K562 (cell line): ENCODE data around the gene FKBP11. TPM values are rescaled to one million over a fixed set of nuclear protein-coding genes. Genes with fewer than 3 reads are reported as not detected.

ENCODE experiments used
- ATAC-seq: fragments of 200-7000 bp; cut with Tn5 transposase; 3 replicates; pipeline ENCODE4 v1.9.1; 2020; ENCODE audit warnings: moderate library complexity
- BruUV-seq: library from RNA; stranded (reverse); fragments of 400-500 nt; replicated peaks from 2 replicates; lab custom pipeline; 2021; lab: Mats Ljungman, UMichigan
- CTCF ChIA-PET: fragments of 300-600 bp; formaldehyde crosslinking; extraction: SDS; loops from one replicate; lab custom pipeline; 2021; ENCODE audit warnings: low intra/inter-chr PET ratio; lab: Yijun Ruan, JAX
- POLR2A ChIA-PET: fragments of 300-600, 350-650 bp; sonication (Branson Sonifier 250); formaldehyde crosslinking; extraction: SDS; loops from one replicate; lab custom pipeline; 2021; ENCODE audit warnings: antibody characterized with exemption, inconsistent platforms; lab: Yijun Ruan, JAX
- DNase-seq, 4 experiments: peaks; one replicate each; pipeline versions ENCODE4 v3.0.0 to v3.0.0-alpha.2; 2011 to 2018; ENCODE audit warnings: low spot score in 3 of 4, mixed read lengths in 3 of 4; ENCODE audit errors: extremely low read depth in 1 of 4
- FAIRE-seq: peaks from 2 replicates; lab custom pipeline; 2011; peaks lifted over from hg19 to GRCh38; lab: Jason Lieb, UNC
- H2AFZ ChIP-seq: 2 replicates; pipeline ENCODE4 v1.6.0; 2011; ENCODE audit warnings: low read depth, low read length, control low read depth, inconsistent platforms
- H3K27ac ChIP-seq: fragments of 200-600 bp; 3 replicates; pipeline ENCODE4 v1.8.0; 2011; ENCODE audit warnings: low read depth, mild to moderate bottlenecking, control low read depth, inconsistent platforms, low read length, moderate library complexity, mixed read lengths; ENCODE audit errors: extremely low read depth
- H3K27me3 ChIP-seq, 2 experiments: fragments of 300-600 bp in 1 of 2; 2 replicates in 1 of 2; 3 replicates in 1 of 2; pipeline versions ENCODE4 v1.6.0 to v1.8.0; 2011; ENCODE audit warnings: inconsistent platforms in 2 of 2, low read length in 2 of 2, mild to moderate bottlenecking in 1 of 2, mixed read lengths in 1 of 2, moderate library complexity in 1 of 2; ENCODE audit not compliant: control insufficient read depth in 2 of 2, insufficient read depth in 2 of 2
- H3K36me3 ChIP-seq: fragments of 300-600 bp; 3 replicates; pipeline ENCODE4 v1.8.0; 2011; ENCODE audit warnings: mild to moderate bottlenecking, low read length, inconsistent platforms; ENCODE audit not compliant: control insufficient read depth, insufficient read depth
- H3K4me1 ChIP-seq, 2 experiments: fragments of 200-600 bp in 1 of 2; replicated peaks in 1 of 2; 2 replicates in 1 of 2; 3 replicates in 1 of 2; pipeline versions ENCODE4 v1.5.1 to v1.8.0; 2011; ENCODE audit warnings: inconsistent platforms in 2 of 2, low read length in 2 of 2, mild to moderate bottlenecking in 1 of 2, mixed read lengths in 1 of 2, moderate library complexity in 1 of 2; ENCODE audit not compliant: control insufficient read depth in 2 of 2, insufficient read depth in 2 of 2
- H3K4me2 ChIP-seq: 2 replicates; pipeline ENCODE4 v1.6.1; 2011; ENCODE audit warnings: low read length, control low read depth, inconsistent platforms, mixed read lengths; ENCODE audit not compliant: insufficient read depth
- H3K4me3 ChIP-seq: fragments of 200-600 bp; sonication (generic), shearing (Covaris generic); 2 replicates; pipeline ENCODE4 v1.5.1; 2016; ENCODE audit warnings: control low read depth, inconsistent platforms
- H3K79me2 ChIP-seq: fragments of 200-600 bp; 3 replicates; pipeline ENCODE4 v1.8.0; 2011; ENCODE audit warnings: low read length, inconsistent platforms; ENCODE audit not compliant: control insufficient read depth, insufficient read depth
- H3K9ac ChIP-seq, 2 experiments: 2 replicates each; pipeline versions ENCODE4 v1.6.0 to v1.6.1; 2011; ENCODE audit warnings: low read depth in 2 of 2, low read length in 2 of 2, control low read depth in 1 of 2, inconsistent platforms in 1 of 2, mild to moderate bottlenecking in 1 of 2, mixed read lengths in 1 of 2; ENCODE audit not compliant: insufficient read depth in 1 of 2
- H3K9me1 ChIP-seq: one replicate; pipeline ENCODE4 v1.6.0; 2011; ENCODE audit warnings: inconsistent platforms, mild to moderate bottlenecking, low read length, moderate library complexity; ENCODE audit not compliant: control insufficient read depth, insufficient read depth
- H3K9me3 ChIP-seq: replicated peaks from 2 replicates; pipeline ENCODE4 v1.5.1; 2011; ENCODE audit warnings: low read depth, low read length, inconsistent platforms; ENCODE audit not compliant: control insufficient read depth, insufficient read depth
- H4K20me1 ChIP-seq: replicated peaks from 2 replicates; pipeline ENCODE4 v1.6.1; 2011; ENCODE audit warnings: low read length, inconsistent platforms, mixed read lengths; ENCODE audit not compliant: control insufficient read depth, insufficient read depth
- BCL6 ChIP-seq: fragments of 250-450 bp; sonication (Bioruptor Pico); IDR thresholded peaks from 2 replicates; pipeline ENCODE4 v1.4.0; 2020
- BRD4 ChIP-seq: fragments of 200-600 bp; sonication (generic); IDR thresholded peaks from 2 replicates; pipeline ENCODE4 v1.6.1; 2017; ENCODE audit warnings: inconsistent platforms
- C11orf30 ChIP-seq: fragments of 450-650 bp; IDR thresholded peaks from 2 replicates; pipeline ENCODE4 v1.6.1; 2016; ENCODE audit warnings: low read depth, mild to moderate bottlenecking
- CCNT2 ChIP-seq: IDR thresholded peaks from 2 replicates; pipeline ENCODE4 v1.6.1; 2011; ENCODE audit warnings: borderline replicate concordance, low read depth, mild to moderate bottlenecking, moderate library complexity, mixed read lengths, low read length; ENCODE audit not compliant: insufficient read length; ENCODE audit errors: extremely low read depth
- EHMT2 ChIP-seq: fragments of 450-650 bp; IDR thresholded peaks from 2 replicates; pipeline ENCODE4 v1.6.1; 2018; ENCODE audit warnings: antibody characterized with exemption
- HNRNPH1 ChIP-seq: fragments of 200-400 bp; formaldehyde crosslinking; optimal IDR thresholded peaks from 2 replicates; pipeline ENCODE3; 2017; ENCODE audit warnings: low read depth, mild to moderate bottlenecking, low read length, moderate library complexity
- RBM17 ChIP-seq: fragments of 200-400 bp; formaldehyde crosslinking; IDR thresholded peaks from 2 replicates; pipeline ENCODE4 v1.6.1; 2017; ENCODE audit warnings: low read depth, mild to moderate bottlenecking, low read length, borderline replicate concordance
- SMARCA5 ChIP-seq: fragments of 450-650 bp; IDR thresholded peaks from 2 replicates; pipeline ENCODE4 v1.6.1; 2016
- TAF1 ChIP-seq: IDR thresholded peaks from 2 replicates; pipeline ENCODE4 v1.6.1; 2011; ENCODE audit warnings: mild to moderate bottlenecking, low read length, moderate library complexity; ENCODE audit not compliant: insufficient read depth, control insufficient read depth, severe bottlenecking; ENCODE audit errors: extremely low read depth
- TFAM ChIP-seq: fragments of 250-450 bp; sonication (Bioruptor Pico); conservative IDR thresholded peaks from 2 replicates; pipeline ENCODE4 v1.5.0; 2021; ENCODE audit warnings: mild to moderate bottlenecking, moderate library complexity
- ZNF444 ChIP-seq: fragments of 250-450 bp; sonication (Bioruptor Pico); IDR thresholded peaks from 2 replicates; pipeline ENCODE4 v1.4.0; 2020; ENCODE audit warnings: mild to moderate bottlenecking, moderate library complexity
- ZNF551 ChIP-seq: fragments of 250-450 bp; sonication (Bioruptor Pico); IDR thresholded peaks from 2 replicates; pipeline ENCODE4 v1.5.0; 2021; ENCODE audit warnings: mild to moderate bottlenecking, moderate library complexity
- WGBS: fragments of 100-300 bp; shearing (Covaris generic); methylation state at CpG from one replicate; pipeline ENCODE4 v1.1.6; 2016; ENCODE audit warnings: low coverage, mixed read lengths; ENCODE audit not compliant: insufficient coverage; ENCODE audit errors: missing lambda C conversion rate; 5-methylcytosine and 5-hydroxymethylcytosine counted together
- in situ Hi-C: fragments of 300-500 bp; cut with MboI; formaldehyde crosslinking; loops from 4 replicates; pipeline ENCODE4 v1.15.0; 2018; ENCODE audit warnings: inconsistent platforms, mixed read lengths
- intact Hi-C: fragments of 100-400 bp; cut with micrococcal nuclease; formaldehyde crosslinking; loops from 2 replicates; pipeline ENCODE4 v1.14.2; 2022
- polyA plus RNA-seq, 8 experiments: library from polyadenylated mRNA; depleted of rRNA in 4 of 8; stranded (reverse) in 5 of 8; unstranded in 3 of 8; fragments of >200 nt; fragmentation: Nextera tagmentation in 2 of 8; fragmentation: Illumina TruSeq in 1 of 8; extraction: Ambion mirVana in 2 of 8; extraction: Trizol in 1 of 8; gene quantifications; 2 replicates each; pipeline versions ENCODE4 v1.2.1 to v1.2.3, GENCODE V29; 2011 to 2014; ENCODE audit warnings: inconsistent platforms in 1 of 8, missing spikeins in 1 of 8
- total RNA-seq, 7 experiments: library from RNA; depleted of rRNA in 6 of 7; stranded (reverse); fragments of >200 nt in 6 of 7; fragmentation: Illumina TruSeq in 2 of 7; extraction: Trizol in 2 of 7; gene quantifications; 2 replicates each; pipeline versions ENCODE4 v1.2.1 to v1.2.3, GENCODE V29; 2011 to 2021; ENCODE audit warnings: low replicate concordance in 1 of 7
- TF ChIP-seq, protein P1 (sequence below), 2 experiments: fragments of 450-650 bp in 1 of 2; sonication (generic) in 1 of 2; formaldehyde crosslinking in 1 of 2; IDR thresholded peaks in 1 of 2; conservative IDR thresholded peaks in 1 of 2; 2 replicates each; pipeline versions ENCODE4 v1.6.1 to v1.8.1; 2016 to 2023; ENCODE audit warnings: mild to moderate bottlenecking in 2 of 2, moderate library complexity in 2 of 2, inconsistent platforms in 1 of 2, missing genetic modification reagents in 1 of 2
- TF ChIP-seq, protein P2 (sequence below): fragments of 250-450 bp; sonication (Bioruptor Pico); IDR thresholded peaks from 2 replicates; pipeline ENCODE4 v1.9.0; 2021; ENCODE audit warnings: mild to moderate bottlenecking

The FKBP11 gene
- total and polyA plus RNA-seq, 9 of the 15 experiments (the other 6 are each of a cell fraction or from before 2014, with no cell fraction given): 1.6 to 8.2 (median 5.8) TPM

DNA sequence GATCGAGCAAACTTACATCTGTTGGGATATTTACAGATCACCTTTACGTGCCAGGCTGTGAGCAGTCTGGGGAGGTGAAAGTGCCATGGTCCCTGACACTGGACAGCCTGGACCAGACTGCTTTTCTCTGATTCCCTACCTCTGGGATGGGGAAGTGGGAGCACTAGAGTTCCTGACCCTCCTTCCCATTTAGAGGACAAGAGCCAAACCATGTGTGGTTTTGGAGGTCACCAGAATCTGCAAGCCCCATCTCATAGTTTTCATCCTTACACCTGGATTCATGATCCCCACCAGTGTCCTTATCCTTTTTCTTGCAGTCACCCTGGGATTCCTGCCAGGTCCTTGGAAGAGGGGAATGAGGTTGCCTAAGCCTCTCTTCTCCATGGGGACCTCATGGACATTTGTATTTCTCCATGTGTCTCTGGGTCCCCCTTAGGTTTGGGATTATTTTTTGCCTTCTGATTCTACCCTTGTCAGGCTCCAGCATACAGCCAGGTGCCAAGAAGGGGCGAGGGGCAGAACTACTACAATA, 47.7 kb upstream of the FKBP11 start:
- WGBS: 37% methylated on average over 3 of the region's 3 CpGs
- intact Hi-C loops: loop anchor here (10.0 kb wide), 1 partner anchor 372 kb away; the partner anchor contains the start of gene DNAJC22
- no TSS peak for BruUV-seq
- Histone ChIP-seq H4K20me1 (no peaks in the 10 kb centered on the region; the same call in 1 of the 2 replicates), H3K9ac (no peak overlapping the region; a peak in 1 of 4 replicates), H3K36me3 (no peaks in the 10 kb centered on the region), H3K79me2 (no peaks in the 10 kb centered on the region), H3K9me1 (no peaks in the 10 kb centered on the region), H3K4me3 (no peak overlapping the region), H3K9me3 (no peaks in the 10 kb centered on the region), H3K27me3 (peaks cover 0 to 5% of the 10 kb centered on the region in 2 experiments; a peak in 1 of 5 replicates), H3K4me1 (peaks cover 14 to 51% of the 10 kb centered on the region in 2 experiments; a peak in 4 of 5 replicates), H3K4me2 (no peak overlapping the region), H3K27ac (no peak overlapping the region), H2AFZ (no peak overlapping the region)
- ChIA-PET CTCF (no interaction called here), POLR2A (interaction anchor here (0.6 kb wide), 2 partner anchors 10 to 25 kb away, joined by 3 read pairs; no protein-coding TSS in a partner anchor)
- FAIRE-seq (no peak), ATAC-seq (no peak), DNase-seq (no peak)
- TF ChIP-seq HNRNPH1: no peak
- TF ChIP-seq TFAM (CRISPR knock-in tag): no peak
- TF ChIP-seq RBM17: no peak
- no peak for TF ChIP-seq CCNT2
- no peak for TF ChIP-seq SMARCA5
- no peak for TF ChIP-seq TAF1
- no peak for TF ChIP-seq ZNF551
- no peak for TF ChIP-seq BCL6 (CRISPR knock-in tag)
- TF ChIP-seq, protein P1, sequence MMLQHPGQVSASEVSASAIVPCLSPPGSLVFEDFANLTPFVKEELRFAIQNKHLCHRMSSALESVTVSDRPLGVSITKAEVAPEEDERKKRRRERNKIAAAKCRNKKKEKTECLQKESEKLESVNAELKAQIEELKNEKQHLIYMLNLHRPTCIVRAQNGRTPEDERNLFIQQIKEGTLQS (IDR thresholded peaks at IDR 0.05): no peak
- TF ChIP-seq, protein P1 (CRISPR knock-in tag; conservative IDR thresholded peaks at IDR 0.05): no peak
- no peak for TF ChIP-seq BRD4
- no peak for TF ChIP-seq EHMT2
- TF ChIP-seq, protein P2, sequence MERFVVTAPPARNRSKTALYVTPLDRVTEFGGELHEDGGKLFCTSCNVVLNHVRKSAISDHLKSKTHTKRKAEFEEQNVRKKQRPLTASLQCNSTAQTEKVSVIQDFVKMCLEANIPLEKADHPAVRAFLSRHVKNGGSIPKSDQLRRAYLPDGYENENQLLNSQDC (CRISPR knock-in tag): no peak
- TF ChIP-seq ZNF444 (CRISPR knock-in tag): no peak
- no peak for TF ChIP-seq C11orf30
- in situ Hi-C loops: no loop called here
